Measurements from ENCODE around the gene DHRS11. TPM values are rescaled to one million over a fixed set of nuclear protein-coding genes. Genes with fewer than 3 reads are reported as not detected.

Gene DHRS11
- total RNA-seq, 2 experiments from 2014 or later = 7.2 to 13.9 TPM

GRCh38 chr17:36629970-36630502, 38.4 kb downstream of the DHRS11 start:
- Histone ChIP-seq H3K9me3 (ENCODE audit: low read length) (no peaks in the 10 kb centered on the region), H3K9me2 (ENCODE audit: insufficient read depth, low read length) (no peaks in the 10 kb centered on the region)

GRCh38 chr17:36631022-36631421, 39.3 kb downstream of the DHRS11 start:
- Histone ChIP-seq H3K27ac (ENCODE audit: low read depth, low read length, poor library complexity, severe bottlenecking) (no peak overlapping the region), H3K4me2 (ENCODE audit: low read length) (no peak overlapping the region), H3K4me3 (ENCODE audit: low read depth, low read length, poor library complexity, severe bottlenecking) (no peak overlapping the region), H4K20me1 (ENCODE audit: insufficient read depth, low read length) (no peaks in the 10 kb centered on the region), H3K9me3 (ENCODE audit: low read length) (no peaks in the 10 kb centered on the region), H3K36me3 (ENCODE audit: insufficient read depth, low read length) (no peaks in the 10 kb centered on the region), H3K9me2 (ENCODE audit: insufficient read depth, low read length) (no peaks in the 10 kb centered on the region), H2AFZ (ENCODE audit: low read length) (no peak overlapping the region), H3K79me2 (ENCODE audit: insufficient read depth, low read depth, low read length) (no peaks in the 10 kb centered on the region), H3K4me1 (ENCODE audit: insufficient read depth, low read length, poor library complexity, severe bottlenecking) (no peaks in the 10 kb centered on the region)
- TF ChIP-seq EZH2phosphoT487 (IDR thresholded peaks at IDR 0.05; ENCODE audit: borderline replicate concordance, low read depth, low read length) (no peak), CTCF (conservative IDR thresholded peaks at IDR 0.05; ENCODE audit: low read length) (no peak)
- no peak for DNase-seq (ENCODE audit: low spot score)
- intact Hi-C loops (cut with micrococcal nuclease; ENCODE audit: unreplicated experiment) = no loop called here
- no TSS peak for BruUV-seq (replicated peaks)
- POLR2A ChIA-PET = no interaction called here
- CTCF ChIA-PET (ENCODE audit: unreplicated experiment) = interaction anchor here (0.6 kb wide), 1 partner anchor 451 kb away, joined by 3 read pairs; no protein-coding TSS in a partner anchor

More at GRCh38 chr17:36629970-36630502, 38.4 kb downstream of the DHRS11 start:
- BruUV-seq (replicated peaks) = no TSS peak
- Histone ChIP-seq H3K4me3 (ENCODE audit: low read depth, low read length, poor library complexity, severe bottlenecking) (no peak overlapping the region), H4K20me1 (ENCODE audit: insufficient read depth, low read length) (no peaks in the 10 kb centered on the region), H3K4me1 (ENCODE audit: insufficient read depth, low read length, poor library complexity, severe bottlenecking) (no peaks in the 10 kb centered on the region), H3K79me2 (ENCODE audit: insufficient read depth, low read depth, low read length) (no peaks in the 10 kb centered on the region), H3K36me3 (ENCODE audit: insufficient read depth, low read length) (no peaks in the 10 kb centered on the region), H2AFZ (ENCODE audit: low read length) (no peak overlapping the region), H3K27ac (ENCODE audit: low read depth, low read length, poor library complexity, severe bottlenecking) (no peak overlapping the region), H3K4me2 (ENCODE audit: low read length) (no peak overlapping the region)
- intact Hi-C loops (cut with micrococcal nuclease; ENCODE audit: unreplicated experiment) = loop anchor here (1.0 to 5.0 kb wide), 4 partner anchors 77 to 609 kb away; no protein-coding TSS in a partner anchor
- TF ChIP-seq EZH2phosphoT487 (IDR thresholded peaks at IDR 0.05; ENCODE audit: borderline replicate concordance, low read depth, low read length) (no peak), CTCF (conservative IDR thresholded peaks at IDR 0.05; ENCODE audit: low read length) (no peak)
- DNase-seq (ENCODE audit: low spot score) = no peak
- ChIA-PET POLR2A (no interaction called here), CTCF (ENCODE audit: unreplicated experiment) (no interaction called here)

- Histone ChIP-seq H2AFZ (ENCODE audit: low read length) (no peak overlapping the region), H3K36me3 (ENCODE audit: insufficient read depth, low read length) (no peaks in the 10 kb centered on the region), H4K20me1 (ENCODE audit: insufficient read depth, low read length) (no peaks in the 10 kb centered on the region), H3K4me3 (ENCODE audit: low read depth, low read length, poor library complexity, severe bottlenecking) (no peak overlapping the region), H3K79me2 (ENCODE audit: insufficient read depth, low read depth, low read length) (no peaks in the 10 kb centered on the region), H3K9me3 (ENCODE audit: low read length) (no peaks in the 10 kb centered on the region), H3K9me2 (ENCODE audit: insufficient read depth, low read length) (no peaks in the 10 kb centered on the region), H3K4me2 (ENCODE audit: low read length) (no peak overlapping the region), H3K4me1 (ENCODE audit: insufficient read depth, low read length, poor library complexity, severe bottlenecking) (no peaks in the 10 kb centered on the region), H3K27ac (ENCODE audit: low read depth, low read length, poor library complexity, severe bottlenecking) (no peak overlapping the region)
- ChIA-PET CTCF (ENCODE audit: unreplicated experiment) (no interaction called here), POLR2A (no interaction called here)
- intact Hi-C loops (cut with micrococcal nuclease; ENCODE audit: unreplicated experiment) = no loop called here
- no peak for TF ChIP-seq EZH2phosphoT487 (IDR thresholded peaks at IDR 0.05; ENCODE audit: borderline replicate concordance, low read depth, low read length)
- no peak for TF ChIP-seq CTCF (conservative IDR thresholded peaks at IDR 0.05; ENCODE audit: low read length)
- no peak for DNase-seq (ENCODE audit: low spot score)
- no TSS peak for BruUV-seq (replicated peaks)
These were observed 41.5 kb downstream of the DHRS11 start for GRCh38 chr17:36632916-36633771.
